ENCODE measurements around the gene SPSB3.

Gene SPSB3

DNA sequence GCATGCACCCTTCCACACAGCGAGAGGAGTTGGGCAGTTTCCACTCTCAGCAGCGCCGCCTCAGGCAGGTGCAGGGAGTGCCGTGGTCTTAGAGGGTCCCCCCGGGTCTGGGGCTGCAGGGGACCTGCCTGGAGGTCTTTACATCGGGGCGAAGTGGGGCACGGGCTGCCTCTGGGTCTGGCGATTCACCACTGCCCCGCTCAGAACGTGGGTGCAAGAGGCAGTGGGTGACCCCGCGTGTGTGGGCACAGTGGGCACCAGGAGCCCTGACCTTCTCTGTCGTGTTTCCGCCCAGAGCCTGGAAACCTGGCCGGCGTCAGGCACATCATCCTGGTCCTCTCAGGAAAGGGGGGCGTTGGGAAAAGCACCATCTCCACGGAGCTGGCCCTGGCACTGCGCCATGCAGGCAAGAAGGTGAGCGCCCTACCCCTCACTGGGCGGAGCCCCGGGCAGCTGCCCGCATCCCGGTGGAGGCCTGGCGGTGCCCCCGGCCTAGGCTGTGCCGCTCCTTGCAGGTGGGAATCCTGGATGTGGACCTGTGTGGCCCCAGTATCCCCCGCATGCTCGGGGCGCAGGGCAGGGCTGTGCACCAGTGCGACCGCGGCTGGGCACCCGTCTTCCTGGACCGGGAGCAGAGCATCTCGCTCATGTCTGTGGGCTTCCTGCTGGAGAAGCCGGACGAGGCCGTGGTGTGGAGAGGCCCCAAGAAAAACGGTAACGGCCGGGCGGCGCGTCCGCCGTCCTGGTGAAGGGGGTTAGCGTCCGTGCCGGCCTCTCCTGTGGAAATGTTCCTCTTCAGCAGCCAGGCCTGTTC lies 4.1 kb upstream of the SPSB3 start:
- POLR2A ChIA-PET: no interaction called here
- CTCF ChIA-PET: no interaction called here
- DNase-seq (ENCODE audit: low read depth, low spot score): no peak
- H3K4me3 ChIP-seq (ENCODE audit: low read depth, low read length): no peak overlapping the region
- TF ChIP-seq, protein P1, sequence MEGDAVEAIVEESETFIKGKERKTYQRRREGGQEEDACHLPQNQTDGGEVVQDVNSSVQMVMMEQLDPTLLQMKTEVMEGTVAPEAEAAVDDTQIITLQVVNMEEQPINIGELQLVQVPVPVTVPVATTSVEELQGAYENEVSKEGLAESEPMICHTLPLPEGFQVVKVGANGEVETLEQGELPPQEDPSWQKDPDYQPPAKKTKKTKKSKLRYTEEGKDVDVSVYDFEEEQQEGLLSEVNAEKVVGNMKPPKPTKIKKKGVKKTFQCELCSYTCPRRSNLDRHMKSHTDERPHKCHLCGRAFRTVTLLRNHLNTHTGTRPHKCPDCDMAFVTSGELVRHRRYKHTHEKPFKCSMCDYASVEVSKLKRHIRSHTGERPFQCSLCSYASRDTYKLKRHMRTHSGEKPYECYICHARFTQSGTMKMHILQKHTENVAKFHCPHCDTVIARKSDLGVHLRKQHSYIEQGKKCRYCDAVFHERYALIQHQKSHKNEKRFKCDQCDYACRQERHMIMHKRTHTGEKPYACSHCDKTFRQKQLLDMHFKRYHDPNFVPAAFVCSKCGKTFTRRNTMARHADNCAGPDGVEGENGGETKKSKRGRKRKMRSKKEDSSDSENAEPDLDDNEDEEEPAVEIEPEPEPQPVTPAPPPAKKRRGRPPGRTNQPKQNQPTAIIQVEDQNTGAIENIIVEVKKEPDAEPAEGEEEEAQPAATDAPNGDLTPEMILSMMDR (IDR thresholded peaks at IDR 0.05; ENCODE audit: insufficient read depth, low read length, missing control alignments): no peak

DNA sequence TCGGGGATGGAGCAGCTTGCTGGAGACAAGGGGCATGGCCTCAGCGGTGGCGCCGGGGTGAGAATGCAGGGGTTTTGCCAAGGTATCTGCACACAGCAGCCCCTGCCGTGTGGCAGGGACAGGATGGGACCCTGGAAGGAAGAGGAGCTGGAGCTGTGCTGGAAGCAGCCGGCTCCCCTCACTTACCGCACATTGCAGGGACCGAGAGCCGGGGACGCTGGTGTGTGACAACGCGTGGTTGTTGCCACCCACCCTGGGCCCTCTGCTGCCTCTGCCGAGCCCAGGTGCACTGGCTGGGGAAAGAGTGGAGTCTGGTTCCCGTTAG lies 3.4 kb upstream of the SPSB3 start:
- CTCF ChIA-PET: interaction anchor here (1.8 to 2.0 kb wide), 2 partner anchors 12 to 144 kb away, joined by 5 to 7 read pairs; no protein-coding TSS in a partner anchor
- no peak overlapping the region for H3K4me3 ChIP-seq (ENCODE audit: low read depth, low read length)
- TF ChIP-seq, protein P1 (IDR thresholded peaks at IDR 0.05; ENCODE audit: insufficient read depth, low read length, missing control alignments): no peak
- DNase-seq (ENCODE audit: low read depth, low spot score): no peak
- POLR2A ChIA-PET: no interaction called here

DNA sequence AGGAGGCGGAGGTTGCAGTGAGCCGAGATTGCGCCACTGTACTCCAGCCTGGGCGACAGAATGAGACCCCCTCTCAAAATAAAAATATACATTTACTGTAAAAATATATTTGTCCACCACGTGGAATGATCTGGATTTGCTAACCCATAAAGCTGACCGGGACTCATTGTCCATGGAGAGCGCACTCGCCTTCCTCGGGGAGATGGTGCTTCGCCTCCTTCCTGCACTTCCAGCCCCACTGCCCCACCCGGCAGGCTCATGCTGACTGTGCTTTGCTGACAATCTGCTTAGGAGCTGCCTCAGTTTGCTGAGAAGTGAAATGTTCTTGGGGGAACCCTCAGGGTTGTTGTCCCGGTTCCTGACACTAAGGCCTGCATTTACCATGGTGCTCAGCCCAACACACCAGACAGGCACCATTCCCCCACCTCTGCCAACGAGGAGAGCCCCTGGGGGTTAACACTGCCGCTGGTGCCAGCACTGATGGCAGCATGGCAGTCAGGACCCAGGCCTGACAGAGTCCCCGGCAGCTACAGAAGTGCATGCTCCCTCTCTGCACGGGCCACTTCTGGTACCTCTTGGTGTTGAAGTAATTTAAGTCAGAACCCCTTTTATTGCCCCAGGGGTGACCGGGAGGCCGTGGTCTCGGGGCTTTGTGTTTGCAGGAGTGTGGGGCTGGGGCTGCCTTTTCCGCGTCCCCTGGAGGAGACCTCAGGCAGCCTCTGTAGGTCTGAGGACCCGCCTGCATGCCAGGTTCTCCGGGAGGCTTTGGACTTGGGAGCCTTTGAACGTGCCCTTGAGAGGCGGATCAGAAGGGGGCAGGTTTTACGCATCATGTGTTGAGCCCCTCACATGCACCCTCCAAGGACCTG lies 2.8 kb upstream of the SPSB3 start:
- TF ChIP-seq, protein P1 (IDR thresholded peaks at IDR 0.05; ENCODE audit: insufficient read depth, low read length, missing control alignments): no peak
- POLR2A ChIA-PET: no interaction called here
- no peak for DNase-seq (ENCODE audit: low read depth, low spot score)
- CTCF ChIA-PET: interaction anchor here (0.6 to 2.7 kb wide), 4 partner anchors 8 to 144 kb away, joined by 3 to 9 read pairs (median 6); partner anchors contain the start of gene IGFALS
- H3K4me3 ChIP-seq (ENCODE audit: low read depth, low read length): no peak overlapping the region

DNA sequence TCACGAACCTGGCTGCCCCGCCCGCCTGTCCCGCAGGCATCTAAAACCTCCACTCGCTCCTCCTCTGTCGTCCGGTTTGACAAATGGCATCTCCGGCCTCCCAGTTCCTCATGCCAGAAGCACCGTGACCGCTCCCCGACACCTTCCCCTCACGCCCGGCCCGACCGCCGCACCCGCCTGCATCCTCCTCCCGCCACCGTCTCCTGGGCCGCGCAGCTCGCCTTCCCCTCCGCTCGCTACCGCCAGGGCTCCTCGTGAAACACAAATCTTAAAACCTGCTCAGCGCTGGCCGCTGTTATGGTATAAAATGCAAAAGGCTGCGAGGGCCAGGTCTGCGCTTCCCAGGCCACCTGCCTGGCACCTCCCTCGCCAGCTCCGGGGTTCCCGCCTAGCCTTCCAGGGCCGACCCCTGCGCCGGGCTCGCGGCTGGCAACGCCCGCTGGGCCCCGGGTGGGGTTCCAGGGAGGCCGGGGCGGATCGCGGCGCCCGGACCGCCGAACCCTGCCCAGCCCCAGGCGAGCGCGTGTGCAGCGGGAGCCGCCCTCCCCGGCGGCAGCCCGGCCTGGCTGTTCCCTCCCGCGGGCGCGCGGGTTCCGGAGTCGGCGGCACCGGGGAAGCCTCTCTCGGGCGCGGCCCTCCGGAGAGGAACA lies 488 bp downstream of the SPSB3 start:
- CTCF ChIA-PET: interaction anchor here (1.3 to 2.4 kb wide), 3 partner anchors 8 to 147 kb away, joined by 3 to 10 read pairs (median 7); no protein-coding TSS in a partner anchor
- POLR2A ChIA-PET: interaction anchor here (0.8 to 2.0 kb wide), 7 partner anchors 10 to 361 kb away, joined by 3 to 31 read pairs (median 8); partner anchors contain the start of genes EME2, MAPK8IP3, MRPS34 and NME3
- DNase-seq (ENCODE audit: low read depth, low spot score): no peak
- peak overlapping the region; percentile 76 for H3K4me3 ChIP-seq (ENCODE audit: low read depth, low read length)
- TF ChIP-seq, protein P1 (IDR thresholded peaks at IDR 0.05; ENCODE audit: insufficient read depth, low read length, missing control alignments): peak; percentile 11

DNA sequence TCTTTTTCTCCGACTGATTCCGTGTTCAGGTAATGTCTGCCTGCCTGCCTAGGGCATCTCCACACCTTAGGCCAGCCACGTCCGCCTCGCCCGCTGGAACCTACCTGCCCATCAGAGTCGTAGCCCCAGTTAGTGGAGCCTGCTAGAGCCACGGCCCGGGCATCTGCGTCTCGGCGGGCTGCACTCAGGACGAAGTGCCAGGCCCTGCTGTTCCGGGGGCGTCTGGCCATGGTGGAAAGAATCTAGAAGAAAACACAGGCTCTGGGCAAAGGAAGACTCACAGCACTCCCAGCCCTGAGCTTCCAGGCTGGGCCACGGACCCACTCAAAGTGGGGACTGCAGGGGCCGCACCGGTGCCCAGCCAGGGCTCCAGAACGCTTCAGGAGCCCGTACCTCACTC lies 1.1 kb downstream of the SPSB3 start:
- H3K4me3 ChIP-seq (ENCODE audit: low read depth, low read length): peak overlapping the region; percentile 76
- CTCF ChIA-PET: interaction anchor here (1.3 to 2.4 kb wide), 2 partner anchors 75 to 148 kb away, joined by 4 to 10 read pairs; partner anchors contain the start of gene MAPK8IP3
- TF ChIP-seq, protein P1 (IDR thresholded peaks at IDR 0.05; ENCODE audit: insufficient read depth, low read length, missing control alignments): no peak
- POLR2A ChIA-PET: interaction anchor here (2.0 kb wide), 1 partner anchor 10 kb away, joined by 31 read pairs; the partner anchor contains the start of genes EME2, MRPS34 and NME3
- no peak for DNase-seq (ENCODE audit: low read depth, low spot score)
